LNCAP (cell line): ENCODE data around the gene DPY19L1.

Experiments
- TF ChIP-seq, protein P1 (sequence below): fragments of 450-650 bp; IDR thresholded peaks from 2 replicates; pipeline ENCODE4 v1.5.1; 2017; ENCODE audit warnings: mild to moderate bottlenecking

The DPY19L1 gene

DNA sequence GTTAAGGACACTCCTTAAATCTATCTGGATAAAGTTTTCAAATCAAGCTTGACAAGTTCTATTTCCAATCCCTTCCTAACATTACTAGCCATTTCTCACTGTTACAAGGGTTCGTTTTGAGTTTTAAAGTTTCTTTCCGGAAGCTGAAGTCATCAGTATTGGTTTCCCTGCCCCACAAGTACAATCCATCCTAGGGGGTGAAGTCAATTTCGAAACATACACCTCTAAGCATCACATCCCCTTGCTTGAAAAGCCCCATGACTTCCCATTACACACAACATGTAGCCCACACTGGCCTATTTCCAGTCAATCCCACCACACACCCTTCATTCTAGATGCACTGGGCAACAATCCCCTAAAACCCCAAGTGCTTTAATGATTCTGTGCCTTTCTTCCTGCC, 13.0 kb downstream of the DPY19L1 start:
- TF ChIP-seq, protein P1, sequence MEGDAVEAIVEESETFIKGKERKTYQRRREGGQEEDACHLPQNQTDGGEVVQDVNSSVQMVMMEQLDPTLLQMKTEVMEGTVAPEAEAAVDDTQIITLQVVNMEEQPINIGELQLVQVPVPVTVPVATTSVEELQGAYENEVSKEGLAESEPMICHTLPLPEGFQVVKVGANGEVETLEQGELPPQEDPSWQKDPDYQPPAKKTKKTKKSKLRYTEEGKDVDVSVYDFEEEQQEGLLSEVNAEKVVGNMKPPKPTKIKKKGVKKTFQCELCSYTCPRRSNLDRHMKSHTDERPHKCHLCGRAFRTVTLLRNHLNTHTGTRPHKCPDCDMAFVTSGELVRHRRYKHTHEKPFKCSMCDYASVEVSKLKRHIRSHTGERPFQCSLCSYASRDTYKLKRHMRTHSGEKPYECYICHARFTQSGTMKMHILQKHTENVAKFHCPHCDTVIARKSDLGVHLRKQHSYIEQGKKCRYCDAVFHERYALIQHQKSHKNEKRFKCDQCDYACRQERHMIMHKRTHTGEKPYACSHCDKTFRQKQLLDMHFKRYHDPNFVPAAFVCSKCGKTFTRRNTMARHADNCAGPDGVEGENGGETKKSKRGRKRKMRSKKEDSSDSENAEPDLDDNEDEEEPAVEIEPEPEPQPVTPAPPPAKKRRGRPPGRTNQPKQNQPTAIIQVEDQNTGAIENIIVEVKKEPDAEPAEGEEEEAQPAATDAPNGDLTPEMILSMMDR: no peak

DNA sequence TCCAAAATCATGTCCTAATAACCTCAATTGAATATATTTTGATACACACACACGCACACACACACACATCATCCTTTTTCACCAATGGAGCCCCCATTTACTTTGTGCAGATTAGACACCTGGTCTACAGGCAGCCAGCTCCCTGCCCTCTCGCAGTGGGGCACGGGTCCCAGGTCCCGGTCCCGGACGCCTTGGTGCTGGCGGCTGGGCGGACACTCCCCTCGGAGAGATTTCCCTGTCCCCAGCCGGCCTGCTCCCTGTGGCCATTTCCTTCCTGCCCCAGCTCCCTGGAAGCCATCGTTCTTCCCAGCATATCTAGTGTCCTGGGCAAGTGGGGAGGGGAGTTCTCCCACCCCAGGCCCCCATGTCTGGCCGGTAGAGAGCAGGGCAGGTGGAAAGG, 14.6 kb downstream of the DPY19L1 start:
- TF ChIP-seq, protein P1: no peak

DNA sequence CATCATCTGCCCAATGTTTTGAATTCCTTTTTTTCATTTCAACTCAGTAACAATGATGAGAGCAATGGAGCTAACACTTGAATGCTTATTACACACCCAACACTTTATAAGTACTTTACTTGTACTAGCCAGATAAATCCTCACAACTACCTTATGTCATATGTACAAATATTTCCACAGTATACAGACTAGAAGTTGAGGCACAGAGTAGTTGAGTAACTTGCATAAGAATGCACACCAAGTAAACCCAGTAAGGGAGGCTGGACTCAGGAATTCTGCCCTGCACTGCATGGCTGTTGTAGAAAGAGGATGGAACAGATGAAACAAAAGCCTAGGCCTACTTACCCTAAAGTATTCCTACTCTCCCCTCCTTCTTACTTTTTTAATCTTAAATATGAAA, 15.8 kb downstream of the DPY19L1 start:
- TF ChIP-seq, protein P1: no peak

DNA sequence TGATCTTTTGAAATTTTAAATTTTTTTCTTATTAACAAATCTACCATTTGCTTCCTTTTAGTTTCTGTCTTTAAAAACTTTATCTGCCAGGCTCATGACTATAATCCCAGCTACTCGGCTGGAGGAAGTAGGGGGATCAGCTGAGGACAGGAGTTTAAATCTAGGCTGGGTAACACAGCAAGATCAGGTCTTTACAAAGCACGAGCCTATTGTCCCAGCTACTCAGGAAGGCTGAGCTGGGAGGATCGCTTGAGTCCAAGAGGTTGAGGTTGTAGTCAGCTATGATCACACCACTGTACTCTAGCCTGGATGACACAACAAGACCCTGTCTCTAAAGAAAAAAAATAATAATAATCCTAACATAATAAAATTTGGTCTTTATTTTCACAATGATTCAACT, 17.5 kb downstream of the DPY19L1 start:
- TF ChIP-seq, protein P1: no peak

DNA sequence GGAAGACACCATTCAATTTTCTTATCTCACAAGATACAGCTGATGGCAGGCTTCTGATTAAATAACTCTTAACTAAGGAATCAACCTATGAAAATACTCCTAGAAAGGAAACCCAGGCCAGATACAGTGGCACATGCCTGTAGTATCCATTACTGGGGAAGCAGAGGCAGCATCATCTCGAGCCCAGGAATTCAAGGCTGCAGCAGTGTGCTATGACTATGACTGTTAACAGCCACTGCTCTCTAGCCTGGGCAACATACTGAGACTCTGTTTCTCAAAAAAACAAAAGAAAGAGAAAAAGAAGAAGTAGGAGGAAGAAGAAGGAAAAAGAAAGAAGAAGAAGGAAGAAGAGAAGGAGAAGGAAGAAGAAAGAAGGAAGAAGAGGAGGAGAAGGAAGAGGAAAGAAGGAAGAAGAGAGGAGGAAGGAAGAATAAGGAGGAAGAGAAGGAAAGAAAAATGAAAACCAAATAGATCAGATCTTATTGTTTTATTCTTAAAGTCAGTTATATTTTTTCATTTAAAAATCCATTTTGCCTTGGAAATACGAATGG, 18.0 kb downstream of the DPY19L1 start:
- TF ChIP-seq, protein P1: no peak

DNA sequence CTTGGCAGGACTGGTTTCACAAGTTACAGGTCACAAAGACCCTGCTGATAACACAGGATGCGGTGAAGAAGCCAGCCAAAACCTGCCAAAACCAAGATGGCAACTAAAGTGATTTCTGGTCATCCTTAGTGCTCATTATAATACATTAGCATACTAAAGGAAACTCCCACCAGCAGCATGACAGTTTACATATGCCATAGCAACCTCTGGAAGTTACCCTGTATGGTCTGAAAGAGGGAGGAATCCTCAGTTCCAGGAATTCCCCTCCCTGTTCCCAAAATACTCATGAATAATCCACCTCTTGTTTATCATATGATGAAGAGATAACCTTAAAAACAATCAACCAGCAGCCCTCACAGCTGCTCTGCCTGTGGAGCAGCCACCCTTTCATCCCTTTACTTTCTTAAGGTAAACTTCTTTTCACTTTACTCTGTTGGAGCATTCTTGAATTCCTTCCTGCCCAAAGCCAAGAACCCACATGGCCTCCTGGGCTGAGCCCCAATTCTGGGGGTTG, 21.9 kb downstream of the DPY19L1 start:
- TF ChIP-seq, protein P1: no peak

DNA sequence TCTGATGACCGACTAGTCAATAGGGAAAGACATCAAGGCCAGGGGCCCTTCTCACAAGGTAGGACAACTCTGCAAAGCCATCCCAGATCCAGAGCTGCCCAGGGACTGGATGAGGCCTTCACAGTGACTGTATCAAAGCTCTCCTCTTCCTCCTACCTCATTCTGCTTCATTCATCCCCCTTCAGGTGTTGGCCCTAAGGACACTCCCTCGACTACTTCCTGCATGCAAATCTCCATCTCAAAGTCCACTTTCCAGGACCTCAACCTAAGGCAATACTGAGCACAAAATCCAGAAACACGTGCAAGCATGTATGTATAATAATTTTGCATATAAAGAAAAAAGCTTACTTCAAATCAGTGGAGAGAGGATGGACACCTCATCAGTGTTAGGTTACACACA, 25.1 kb downstream of the DPY19L1 start:
- TF ChIP-seq, protein P1: no peak

DNA sequence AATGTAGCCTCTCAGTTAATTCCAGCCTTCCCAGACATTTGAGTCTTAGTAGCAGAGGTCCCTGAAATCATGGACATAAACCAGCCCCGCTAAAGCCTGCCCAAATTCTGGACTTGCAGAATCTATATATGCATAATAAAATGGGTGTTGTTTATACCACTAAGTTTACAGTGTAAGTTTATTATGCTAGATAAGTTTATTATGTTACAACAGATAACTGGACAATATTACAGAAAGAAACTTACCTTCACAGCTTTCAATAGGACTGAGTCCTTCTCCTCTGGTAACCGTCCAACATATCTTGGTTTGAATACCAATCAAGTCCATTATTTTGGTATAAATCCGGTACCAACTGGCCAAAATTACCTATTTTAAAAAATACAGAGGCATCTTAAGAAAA, 26.2 kb downstream of the DPY19L1 start:
- TF ChIP-seq, protein P1: no peak
